ENCODE results near the gene KANTR.

GRCh38 chrX:53125506-53125905 lies 31.6 kb downstream of the KANTR start:
- TF ChIP-seq EZH2 (IDR thresholded peaks at IDR 0.05; ENCODE audit: low read depth, unreplicated experiment): no peak
- TF ChIP-seq POLR2AphosphoS5 (IDR thresholded peaks at IDR 0.05; ENCODE audit: low read depth): no peak
- TF ChIP-seq CTCF (conservative IDR thresholded peaks at IDR 0.05; ENCODE audit: low read depth in 2 of 2): no peak
- TF ChIP-seq ZNF331 (CRISPR knock-in tag; IDR thresholded peaks at IDR 0.05; ENCODE audit: low read depth): no peak
